Inflammatory macrophage treated with lipopolysaccharide for 1 hour (primary cell): ENCODE data around the gene VPS13D.

ENCODE experiments used
- DNase-seq, 2 donors: peaks; one replicate each; pipeline ENCODE4 v3.0.0-alpha.2; 2020 to 2022

VPS13D gene, protein sequence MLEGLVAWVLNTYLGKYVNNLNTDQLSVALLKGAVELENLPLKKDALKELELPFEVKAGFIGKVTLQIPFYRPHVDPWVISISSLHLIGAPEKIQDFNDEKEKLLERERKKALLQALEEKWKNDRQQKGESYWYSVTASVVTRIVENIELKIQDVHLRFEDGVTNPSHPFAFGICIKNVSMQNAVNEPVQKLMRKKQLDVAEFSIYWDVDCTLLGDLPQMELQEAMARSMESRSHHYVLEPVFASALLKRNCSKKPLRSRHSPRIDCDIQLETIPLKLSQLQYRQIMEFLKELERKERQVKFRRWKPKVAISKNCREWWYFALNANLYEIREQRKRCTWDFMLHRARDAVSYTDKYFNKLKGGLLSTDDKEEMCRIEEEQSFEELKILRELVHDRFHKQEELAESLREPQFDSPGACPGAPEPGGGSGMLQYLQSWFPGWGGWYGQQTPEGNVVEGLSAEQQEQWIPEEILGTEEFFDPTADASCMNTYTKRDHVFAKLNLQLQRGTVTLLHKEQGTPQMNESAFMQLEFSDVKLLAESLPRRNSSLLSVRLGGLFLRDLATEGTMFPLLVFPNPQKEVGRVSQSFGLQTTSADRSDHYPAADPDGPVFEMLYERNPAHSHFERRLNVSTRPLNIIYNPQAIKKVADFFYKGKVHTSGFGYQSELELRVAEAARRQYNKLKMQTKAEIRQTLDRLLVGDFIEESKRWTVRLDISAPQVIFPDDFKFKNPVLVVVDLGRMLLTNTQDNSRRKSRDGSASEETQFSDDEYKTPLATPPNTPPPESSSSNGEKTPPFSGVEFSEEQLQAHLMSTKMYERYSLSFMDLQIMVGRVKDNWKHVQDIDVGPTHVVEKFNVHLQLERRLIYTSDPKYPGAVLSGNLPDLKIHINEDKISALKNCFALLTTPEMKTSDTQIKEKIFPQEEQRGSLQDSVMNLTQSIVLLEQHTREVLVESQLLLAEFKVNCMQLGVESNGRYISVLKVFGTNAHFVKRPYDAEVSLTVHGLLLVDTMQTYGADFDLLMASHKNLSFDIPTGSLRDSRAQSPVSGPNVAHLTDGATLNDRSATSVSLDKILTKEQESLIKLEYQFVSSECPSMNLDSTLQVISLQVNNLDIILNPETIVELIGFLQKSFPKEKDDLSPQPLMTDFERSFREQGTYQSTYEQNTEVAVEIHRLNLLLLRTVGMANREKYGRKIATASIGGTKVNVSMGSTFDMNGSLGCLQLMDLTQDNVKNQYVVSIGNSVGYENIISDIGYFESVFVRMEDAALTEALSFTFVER (N-terminal part only)

DNA sequence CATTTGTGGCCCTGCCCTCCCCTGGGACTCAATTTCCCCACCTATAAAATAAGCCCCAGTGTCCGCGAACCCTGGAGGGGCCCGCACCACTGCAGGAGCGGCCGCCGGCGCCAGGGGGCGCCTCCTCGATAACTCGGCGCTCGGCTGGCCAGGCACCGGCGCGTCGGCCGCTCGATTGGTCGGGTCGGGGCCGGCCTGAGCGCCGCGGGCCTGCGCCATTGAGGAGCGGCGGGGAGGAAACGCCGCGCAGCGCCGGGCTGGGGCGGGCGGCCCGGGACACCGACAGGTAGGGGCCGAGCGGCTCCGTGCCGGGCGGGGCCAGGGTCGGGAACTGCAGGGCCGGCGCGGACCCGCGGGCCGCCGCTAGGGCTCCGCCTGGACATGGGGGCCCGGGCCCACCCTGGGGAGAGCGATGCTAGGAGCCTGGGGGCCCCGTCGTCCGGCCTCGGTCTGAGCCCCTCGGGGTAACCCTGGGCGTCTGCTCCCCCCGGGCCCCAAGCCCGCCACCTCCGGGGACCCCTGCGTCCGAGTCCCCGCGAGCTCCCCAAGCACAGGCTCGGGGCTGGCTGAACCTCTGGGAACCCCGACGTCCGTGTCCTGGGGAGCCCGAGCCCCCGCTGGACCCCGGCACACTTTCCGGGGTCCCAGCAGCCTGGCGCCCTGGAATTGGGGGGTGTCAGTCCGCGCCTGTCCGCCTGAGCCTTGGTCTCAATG lies at the start of gene VPS13D:
TSS of gene VPS13D (plus strand) at position 196 of the 714 bp plus-strand sequence. CDS start 4,237 bp downstream, outside the sequence.
- DNase-seq, result peak; percentile 72 to 90

GRCh38 chr1:12180315-12180714 lies 49.5 kb upstream of the VPS13D start:
- DNase-seq, result peak; percentile 56 to 63

GRCh38 chr1:12180903-12181302 lies 48.9 kb upstream of the VPS13D start:
- no peak for DNase-seq

DNA sequence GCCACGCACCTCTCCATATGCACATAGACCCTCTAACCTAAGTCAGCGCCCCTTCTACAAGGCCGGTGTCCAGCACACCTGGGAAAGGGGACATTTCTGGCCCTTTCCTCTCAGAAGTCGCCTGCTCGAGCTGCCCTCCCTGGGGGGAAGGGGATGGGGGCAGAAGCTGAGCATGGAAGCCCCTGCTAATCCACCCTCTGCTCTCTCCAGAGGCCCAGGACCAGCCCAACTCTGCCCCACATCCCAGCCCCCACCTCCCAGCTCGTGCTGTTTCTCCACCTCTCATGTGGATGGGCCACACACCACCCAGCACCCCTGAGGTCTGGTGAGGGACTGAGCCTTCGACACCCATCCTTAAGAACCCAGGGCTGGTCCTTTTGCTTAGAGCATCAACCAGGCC lies 48.3 kb upstream of the VPS13D start:
- DNase-seq, result no peak

GRCh38 chr1:12182410-12182984 lies 47.3 kb upstream of the VPS13D start:
- DNase-seq, result no peak

DNA sequence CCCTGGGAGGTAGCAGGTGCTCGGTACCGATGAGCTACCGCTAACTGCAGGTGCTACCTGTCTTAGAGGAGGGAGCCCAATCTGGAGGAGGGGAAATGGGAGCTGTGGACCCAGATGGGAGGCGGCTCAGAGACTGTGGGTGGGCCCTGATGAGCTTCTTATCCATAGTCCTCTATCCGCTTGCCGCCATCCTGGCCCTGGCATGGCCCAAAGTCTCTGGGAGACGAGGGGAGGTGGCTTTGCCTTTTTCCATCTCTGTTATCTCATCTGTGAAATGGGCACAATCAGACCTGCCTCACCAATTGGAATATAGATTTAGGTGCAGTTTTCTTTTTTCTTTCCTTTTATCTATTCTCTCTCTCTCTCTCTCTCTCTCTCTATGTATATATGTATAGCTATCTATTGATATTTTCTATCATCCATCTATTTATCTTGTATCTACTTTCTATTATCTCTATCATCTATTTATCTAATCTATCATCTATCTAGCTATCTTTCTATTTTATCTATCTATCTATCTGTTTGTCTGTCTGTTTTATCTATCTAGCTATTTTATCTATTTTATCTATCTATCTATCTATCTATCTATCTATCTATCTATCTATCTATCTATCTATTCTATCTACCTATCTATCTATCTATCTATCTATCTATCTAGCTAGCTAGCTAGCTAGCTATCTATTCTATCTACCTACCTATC lies 46.6 kb upstream of the VPS13D start:
- DNase-seq, result no peak

GRCh38 chr1:12184008-12184681 lies 45.7 kb upstream of the VPS13D start:
- peak; percentile 77 to 86 for DNase-seq

DNA sequence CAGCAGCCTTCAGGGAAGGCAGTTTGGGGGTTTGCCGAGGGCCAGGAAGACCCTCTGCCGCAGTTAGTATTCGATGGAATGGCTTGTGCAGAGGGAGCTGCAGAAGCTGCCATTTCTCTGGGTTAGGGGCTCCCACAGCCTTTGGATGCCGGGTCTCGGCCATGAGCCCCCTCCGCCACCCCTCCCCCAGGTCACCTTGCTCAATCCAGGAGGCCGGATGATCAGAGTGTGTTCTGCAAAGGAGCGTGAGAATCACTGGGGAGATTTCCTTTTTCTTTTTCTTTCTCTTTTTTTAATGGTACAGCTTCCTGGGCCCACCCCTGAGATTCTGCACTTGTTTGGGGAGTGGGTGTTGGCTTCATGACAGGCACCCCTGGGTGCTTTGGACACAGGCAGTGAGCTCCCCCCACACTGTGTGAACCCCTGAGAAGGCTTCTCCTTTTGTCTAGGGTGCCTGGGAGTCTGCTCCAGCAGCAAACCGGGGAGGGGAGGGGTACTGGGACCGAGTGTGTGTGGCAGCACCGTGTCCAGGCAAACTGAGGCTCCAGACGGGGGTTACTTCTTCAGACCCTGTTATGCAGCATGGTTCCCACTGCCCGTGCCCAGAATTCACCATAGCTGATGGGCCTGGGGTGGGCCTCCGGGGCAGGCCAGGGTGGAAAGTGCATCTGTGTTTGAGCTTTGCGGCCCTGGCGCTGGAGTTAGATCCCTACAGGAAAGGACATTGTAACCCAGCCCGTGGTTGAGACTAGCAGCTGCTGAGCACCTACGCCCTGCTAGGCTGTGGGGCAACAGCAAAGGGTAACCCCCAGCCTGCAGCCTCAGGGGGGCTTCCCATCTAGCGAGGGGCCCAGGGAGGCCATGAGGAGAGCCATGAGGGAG lies 44.6 kb upstream of the VPS13D start:
- no peak for DNase-seq

DNA sequence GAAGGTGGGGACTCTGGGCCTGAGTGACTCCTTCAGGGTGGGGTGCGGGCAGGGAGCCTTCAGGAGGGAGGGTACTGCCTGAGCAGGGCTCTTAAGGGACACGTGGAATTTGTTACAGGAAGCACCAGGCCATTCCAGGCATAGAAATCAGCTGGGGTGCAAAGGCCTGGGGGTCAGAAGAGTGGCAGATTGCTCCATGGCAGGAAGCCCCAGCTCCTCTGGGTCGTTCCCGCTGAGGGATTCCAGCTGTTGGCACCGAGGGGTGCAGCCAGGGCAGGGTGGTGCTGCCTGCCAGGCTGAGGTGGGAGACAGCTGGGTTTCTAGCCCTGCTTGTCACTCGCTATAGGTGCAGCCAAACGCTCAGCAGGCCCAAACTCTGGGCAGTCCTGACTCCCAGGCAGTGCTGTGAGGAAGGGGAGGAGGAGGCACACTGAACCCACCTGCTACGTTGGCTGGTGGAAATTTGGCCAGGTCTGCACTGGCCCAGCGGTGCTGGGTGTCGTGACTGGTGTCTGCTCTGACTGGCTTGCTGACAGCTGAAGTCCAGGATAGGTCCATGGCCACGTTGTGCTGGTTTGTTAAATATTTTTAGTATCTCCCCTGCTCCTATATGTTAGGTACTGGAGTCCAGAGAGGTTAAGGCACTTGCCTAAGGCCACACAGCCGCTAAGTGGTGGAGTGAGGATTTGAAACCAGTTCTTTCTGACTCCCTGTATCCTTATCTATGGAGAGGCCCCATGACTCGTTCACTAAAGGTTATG lies 43.7 kb upstream of the VPS13D start:
- DNase-seq, result no peak

DNA sequence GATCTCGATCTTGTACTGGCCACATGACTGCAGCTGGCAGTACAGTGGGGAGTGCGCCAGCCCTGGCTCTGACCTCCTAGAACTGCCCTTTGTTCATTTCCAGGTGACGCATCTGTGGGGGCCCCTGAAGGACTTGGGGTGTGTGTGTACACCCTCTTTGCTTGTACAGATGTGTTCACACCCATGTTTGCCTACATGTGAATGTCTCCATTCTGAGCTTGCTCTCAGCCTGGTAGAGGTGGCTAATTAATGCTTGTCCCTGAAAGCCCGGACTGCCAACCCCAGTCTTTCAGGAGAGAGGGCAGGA lies 43.2 kb upstream of the VPS13D start:
- DNase-seq, result no peak

GRCh38 chr1:12188115-12188514 lies 41.7 kb upstream of the VPS13D start:
- no peak for DNase-seq

GRCh38 chr1:12188657-12189327 lies 41.0 kb upstream of the VPS13D start:
- no peak for DNase-seq

- DNase-seq, result no peak
Observed at GRCh38 chr1:12189328-12189682, 40.5 kb upstream of the VPS13D start.

DNA sequence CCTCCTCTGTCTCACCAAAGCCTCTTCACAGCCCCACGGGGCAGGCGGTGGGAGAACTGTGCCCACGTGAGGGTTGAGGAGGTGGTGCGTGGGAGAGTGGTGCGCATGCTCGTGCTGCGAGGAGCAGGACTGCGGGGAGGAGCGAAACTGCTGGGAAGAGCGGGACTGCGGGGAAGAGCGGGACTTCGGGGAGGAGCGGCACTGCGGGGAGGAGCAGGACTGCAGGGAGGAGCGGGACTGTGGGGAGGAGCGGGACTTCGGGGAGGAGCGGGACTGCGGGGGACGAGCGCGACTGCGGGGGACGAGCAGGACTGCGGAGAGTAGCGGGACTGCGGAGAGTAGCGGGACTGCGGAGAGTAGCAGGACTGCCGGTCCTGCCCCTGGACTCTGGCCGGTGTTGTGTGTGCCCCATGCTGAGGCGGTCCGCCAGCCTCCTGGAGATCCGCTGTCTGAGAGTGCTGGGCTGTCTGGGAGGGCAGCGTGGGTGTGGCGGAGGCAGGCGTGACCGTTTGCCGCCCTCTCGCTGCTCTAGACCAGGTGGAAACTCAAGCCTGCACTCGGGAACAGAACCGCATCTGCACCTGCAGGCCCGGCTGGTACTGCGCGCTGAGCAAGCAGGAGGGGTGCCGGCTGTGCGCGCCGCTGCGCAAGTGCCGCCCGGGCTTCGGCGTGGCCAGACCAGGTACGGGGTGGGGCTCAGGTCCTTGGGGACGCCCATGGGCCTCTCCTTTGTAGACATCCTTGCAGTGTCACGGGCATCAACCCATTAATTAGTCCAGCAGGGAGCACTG lies 38.4 kb upstream of the VPS13D start:
- DNase-seq, result no peak

DNA sequence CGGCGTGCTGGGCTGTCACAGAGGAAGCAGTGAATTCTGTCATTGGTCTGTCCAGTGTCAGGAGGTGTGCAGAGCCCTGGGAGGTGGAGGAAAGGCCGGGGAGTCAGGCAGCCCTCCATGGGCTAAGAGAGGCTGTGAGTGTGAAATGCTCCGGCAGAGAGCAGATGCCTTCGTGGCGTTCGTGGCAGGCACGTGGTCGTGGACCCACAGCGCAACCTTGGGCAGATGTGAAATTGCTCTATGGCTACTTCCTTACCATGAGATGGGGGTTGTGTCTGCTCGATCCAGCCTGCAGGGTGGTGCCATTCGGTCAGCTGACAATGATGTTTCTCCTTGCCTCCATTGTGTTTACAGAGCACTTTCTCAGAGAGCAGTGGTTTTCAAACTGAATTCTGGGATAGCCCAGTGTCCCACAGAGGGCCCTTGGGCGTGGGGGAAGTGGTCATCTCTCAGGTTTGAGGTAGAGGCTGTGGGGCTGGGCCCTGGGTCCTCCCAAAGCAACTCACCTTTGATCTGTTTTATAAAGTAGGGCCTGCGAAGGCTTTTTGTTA lies 35.1 kb upstream of the VPS13D start:
- DNase-seq, result peak in 1 of 2 donors; percentile 47

GRCh38 chr1:12195416-12195815 lies 34.4 kb upstream of the VPS13D start:
- DNase-seq, result no peak
